Stimulated activated CD8-positive, alpha-beta memory T cell treated with anti-CD3 and anti-CD28 coated beads, Interleukin-4, amount 100 ng/mL, for 1 hour (primary cell): ENCODE results near the gene H19.

ENCODE experiments used
- DNase-seq, 2 donors: peaks; one replicate each; pipeline ENCODE4 v3.0.0-alpha.2; 2020; ENCODE audit warnings: low read depth in 2 of 2, low spot score in 1 of 2

H19 gene

GRCh38 chr11:1947592-1948237 is 49.9 kb downstream of the H19 start:
- no peak for DNase-seq

GRCh38 chr11:1946812-1947484 is 50.7 kb downstream of the H19 start, which contains the start of gene MRPL23:
Gene MRPL23 (plus strand): TSS chr11:1947332. CDS start chr11:1947363, 31 bp downstream.
- DNase-seq: no peak
